IMR-90 (cell line): ENCODE results near the gene KIF3B. TPM values are rescaled to one million over a fixed set of nuclear protein-coding genes. Genes with fewer than 3 reads are reported as not detected.

Source experiments
- ATAC-seq: fragments of 200-7000 bp; cut with Tn5 transposase; 2 replicates; pipeline ENCODE4 v1.9.1; 2020; ENCODE audit warnings: low read depth, mild to moderate bottlenecking, moderate library complexity
- BruUV-seq: library from RNA; stranded (reverse); fragments of 400-500 nt; replicated peaks from 2 replicates; lab custom pipeline; 2021; lab: Mats Ljungman, UMichigan
- CTCF ChIA-PET: fragments of 300-600 bp; formaldehyde crosslinking; extraction: SDS; loops from one replicate; lab custom pipeline; 2021; ENCODE audit warnings: antibody characterized with exemption; lab: Yijun Ruan, JAX
- POLR2A ChIA-PET: fragments of 300-600 bp; sonication (Branson Sonifier 250); formaldehyde crosslinking; loops from one replicate; lab custom pipeline; 2022; ENCODE audit warnings: antibody characterized with exemption; ENCODE audit not compliant: unreplicated experiment; lab: Charles Lee
- DNase-seq: peaks from one replicate; pipeline ENCODE4 v3.0.0; 2013
- H2AFZ ChIP-seq: replicated peaks from 2 replicates; pipeline ENCODE3; 2013; ENCODE audit warnings: low read length, mild to moderate bottlenecking; ENCODE audit not compliant: poor library complexity
- H2AK5ac ChIP-seq: 2 replicates; pipeline ENCODE4 v1.6.1; 2013; ENCODE audit warnings: low read depth, low read length, inconsistent platforms
- H2AK9ac ChIP-seq: replicated peaks from 2 replicates; pipeline ENCODE3; 2013; ENCODE audit warnings: mild to moderate bottlenecking, low read depth, low read length, moderate library complexity; ENCODE audit not compliant: poor library complexity
- H2BK120ac ChIP-seq: 2 replicates; pipeline ENCODE4 v1.6.1; 2013; ENCODE audit warnings: low read depth, low read length, inconsistent platforms
- H2BK15ac ChIP-seq: 3 replicates; pipeline ENCODE4 v1.6.1; 2013; ENCODE audit warnings: low read depth, low read length, inconsistent platforms
- H2BK20ac ChIP-seq: 2 replicates; pipeline ENCODE4 v1.6.1; 2013; ENCODE audit warnings: low read depth, mild to moderate bottlenecking, inconsistent platforms, low read length, moderate library complexity
- H2BK5ac ChIP-seq: 2 replicates; pipeline ENCODE4 v1.6.1; 2013; ENCODE audit warnings: mild to moderate bottlenecking, low read depth, low read length, inconsistent platforms; ENCODE audit not compliant: poor library complexity, severe bottlenecking
- H3K14ac ChIP-seq: replicated peaks from 2 replicates; pipeline ENCODE4 v1.6.1; 2013; ENCODE audit warnings: low read depth, low read length, inconsistent platforms
- H3K18ac ChIP-seq: 2 replicates; pipeline ENCODE4 v1.6.1; 2013; ENCODE audit warnings: low read depth, low read length, control low read depth
- H3K23ac ChIP-seq: 2 replicates; pipeline ENCODE4 v1.6.1; 2013; ENCODE audit warnings: low read depth, low read length, inconsistent platforms
- H3K27ac ChIP-seq: 2 replicates; pipeline ENCODE4 v1.5.1; 2013; ENCODE audit warnings: mild to moderate bottlenecking, control low read depth, low read length; ENCODE audit not compliant: insufficient read depth
- H3K27me3 ChIP-seq: 2 replicates; pipeline ENCODE4 v1.6.1; 2013; ENCODE audit warnings: low read length; ENCODE audit not compliant: control insufficient read depth, insufficient read depth
- H3K36me3 ChIP-seq: 2 replicates; pipeline ENCODE4 v1.6.1; 2013; ENCODE audit warnings: low read length, mixed read lengths; ENCODE audit not compliant: control insufficient read depth, insufficient read depth
- H3K4ac ChIP-seq: 2 replicates; pipeline ENCODE4 v1.6.1; 2013; ENCODE audit warnings: low read depth, low read length, inconsistent platforms
- H3K4me1 ChIP-seq: 2 replicates; pipeline ENCODE4 v1.6.1; 2013; ENCODE audit warnings: low read length, mixed read lengths; ENCODE audit not compliant: control insufficient read depth, insufficient read depth
- H3K4me2 ChIP-seq: 2 replicates; pipeline ENCODE4 v1.6.1; 2013; ENCODE audit warnings: low read depth, mild to moderate bottlenecking, control low read depth, low read length, moderate library complexity
- H3K4me3 ChIP-seq: 2 replicates; pipeline ENCODE4 v1.5.1; 2013; ENCODE audit warnings: low read depth, mild to moderate bottlenecking, control low read depth, low read length, moderate library complexity; ENCODE audit not compliant: insufficient read depth
- H3K56ac ChIP-seq: 2 replicates; pipeline ENCODE4 v1.6.1; 2013; ENCODE audit warnings: low read length, inconsistent platforms; ENCODE audit not compliant: insufficient read depth; ENCODE audit errors: extremely low read depth
- H3K79me1 ChIP-seq, 2 experiments: 2 replicates each; pipeline ENCODE4 v1.6.1; 2013; ENCODE audit warnings: low read length in 2 of 2, inconsistent platforms in 1 of 2, low read depth in 1 of 2
- H3K9ac ChIP-seq: 2 replicates; pipeline ENCODE4 v1.6.1; 2013; ENCODE audit warnings: low read depth, low read length, control low read depth
- H3K9me1 ChIP-seq: 2 replicates; pipeline ENCODE4 v1.6.1; 2013; ENCODE audit warnings: low read length, inconsistent platforms; ENCODE audit not compliant: insufficient read depth
- H3K9me3 ChIP-seq: 2 replicates; pipeline ENCODE4 v1.6.1; 2013; ENCODE audit warnings: low read length; ENCODE audit not compliant: control insufficient read depth, insufficient read depth
- H4K20me1 ChIP-seq: 2 replicates; pipeline ENCODE4 v1.6.1; 2013; ENCODE audit warnings: low read length, inconsistent platforms; ENCODE audit not compliant: insufficient read depth
- H4K5ac ChIP-seq: 2 replicates; pipeline ENCODE4 v1.6.1; 2013; ENCODE audit warnings: mild to moderate bottlenecking, low read depth, low read length, control low read depth
- H4K8ac ChIP-seq, 2 experiments: 2 replicates each; pipeline ENCODE4 v1.6.1; 2013; ENCODE audit warnings: low read depth in 2 of 2, low read length in 2 of 2, control low read depth in 1 of 2, inconsistent platforms in 1 of 2
- H4K91ac ChIP-seq: 2 replicates; pipeline ENCODE4 v1.6.1; 2013; ENCODE audit warnings: low read depth, low read length, inconsistent platforms; ENCODE audit not compliant: insufficient read depth
- BHLHE40 ChIP-seq: fragments of 150-350 bp; IDR thresholded peaks from 2 replicates; pipeline ENCODE4 v1.6.1; 2016; ENCODE audit warnings: mild to moderate bottlenecking, low read depth, low read length
- CEBPB ChIP-seq: IDR thresholded peaks from 2 replicates; pipeline ENCODE4 v1.6.1; 2012; ENCODE audit warnings: low read depth, low read length, improper control_type of control experiment
- CHD1 ChIP-seq: IDR thresholded peaks from 2 replicates; pipeline ENCODE4 v1.6.1; 2012; ENCODE audit warnings: low read depth, low read length, improper control_type of control experiment
- CTCF ChIP-seq: conservative IDR thresholded peaks from 2 replicates; pipeline ENCODE4 v1.5.1; 2012; ENCODE audit warnings: mild to moderate bottlenecking, low read depth, low read length, improper control_type of control experiment
- ELK1 ChIP-seq: fragments of 150-350 bp; IDR thresholded peaks from 2 replicates; pipeline ENCODE4 v1.6.1; 2016; ENCODE audit warnings: low read depth, mild to moderate bottlenecking, low read length, moderate library complexity, borderline replicate concordance
- FOS ChIP-seq: fragments of 150-350 bp; IDR thresholded peaks from 2 replicates; pipeline ENCODE4 v1.6.1; 2016; ENCODE audit warnings: low read depth, low read length
- MAFK ChIP-seq: IDR thresholded peaks from 2 replicates; pipeline ENCODE4 v1.6.1; 2012; ENCODE audit warnings: low read depth, low read length, improper control_type of control experiment
- MAZ ChIP-seq: IDR thresholded peaks from 2 replicates; pipeline ENCODE4 v1.6.1; 2012; ENCODE audit warnings: low read depth, mild to moderate bottlenecking, low read length, improper control_type of control experiment, moderate library complexity, borderline replicate concordance
- MXI1 ChIP-seq: IDR thresholded peaks from 2 replicates; pipeline ENCODE4 v1.6.1; 2012; ENCODE audit warnings: low read depth, mild to moderate bottlenecking, low read length, moderate library complexity, borderline replicate concordance
- NFE2L2 ChIP-seq: fragments of 150-350 bp; IDR thresholded peaks from 2 replicates; pipeline ENCODE4 v1.6.1; 2016; ENCODE audit warnings: low read depth, mild to moderate bottlenecking, low read length
- POLR2A ChIP-seq: IDR thresholded peaks from 2 replicates; pipeline ENCODE4 v1.6.1; 2012; ENCODE audit warnings: mild to moderate bottlenecking, low read depth, low read length
- RAD21 ChIP-seq: IDR thresholded peaks from 2 replicates; pipeline ENCODE4 v1.6.1; 2012; ENCODE audit warnings: low read length, improper control_type of control experiment
- RCOR1 ChIP-seq: IDR thresholded peaks from 2 replicates; pipeline ENCODE4 v1.6.1; 2012; ENCODE audit warnings: mild to moderate bottlenecking, low read length, improper control_type of control experiment; ENCODE audit not compliant: insufficient replicate concordance
- RFX5 ChIP-seq: IDR thresholded peaks from 2 replicates; pipeline ENCODE4 v1.8.0; 2012; ENCODE audit warnings: low read depth, mild to moderate bottlenecking, low read length, moderate library complexity
- SMC3 ChIP-seq: fragments of 150-350 bp; IDR thresholded peaks from 2 replicates; pipeline ENCODE4 v1.6.1; 2016; ENCODE audit warnings: low read depth, mild to moderate bottlenecking, antibody characterized with exemption, low read length, moderate library complexity
- USF2 ChIP-seq: fragments of 150-350 bp; IDR thresholded peaks from 2 replicates; pipeline ENCODE4 v1.6.1; 2017; ENCODE audit warnings: mild to moderate bottlenecking, antibody characterized with exemption, low read length, low read depth
- WGBS, 2 experiments: methylation state at CpG; one replicate each; pipeline versions ENCODE4 v1.1.5 to v1.1.7; 2013; ENCODE audit warnings: missing lambda C conversion rate in 2 of 2; ENCODE audit not compliant: insufficient read length in 1 of 2; ENCODE audit errors: extremely low coverage in 2 of 2; 5-methylcytosine and 5-hydroxymethylcytosine counted together
- dilution Hi-C: fragments of 300-500 bp; cut with HindIII; formaldehyde crosslinking; loops from one replicate; pipeline ENCODE4 v1.14.3; 2018; ENCODE audit warnings: low sequenced_read_pairs; ENCODE audit not compliant: unreplicated experiment
- in situ Hi-C: fragments of 300-500 bp; cut with MboI; formaldehyde crosslinking; loops from 3 replicates; pipeline ENCODE4 v1.14.3; 2019; ENCODE audit warnings: low sequenced_read_pairs, inconsistent platforms, mixed read lengths
- intact Hi-C: fragments of 100-400 bp; cut with micrococcal nuclease; formaldehyde crosslinking; loops from 2 replicates; pipeline ENCODE4 v1.10.0; 2022
- polyA plus RNA-seq, 3 experiments: library from polyadenylated mRNA; depleted of rRNA; stranded (reverse); fragments of >200 nt; gene quantifications; 2 replicates each; pipeline ENCODE4 v1.2.3, GENCODE V29; 2012; ENCODE audit warnings: low replicate concordance in 1 of 3
- total RNA-seq: library from RNA; depleted of rRNA; stranded (reverse); fragments of >200 nt; gene quantifications from 2 replicates; pipeline ENCODE4 v1.2.3, GENCODE V29; 2012

KIF3B gene
- total and polyA plus RNA-seq, 2 of the 4 experiments (the other 2 are of a cell fraction) = 17.1 to 28.1 TPM

- no TSS peak for BruUV-seq
- in situ Hi-C loops = no loop called here
These were observed 37.2 kb upstream of the KIF3B start for GRCh38 chr20:32240205-32240604.

More at GRCh38 chr20:32240205-32240604, 37.2 kb upstream of the KIF3B start:
- no peak overlapping the region for H4K91ac ChIP-seq
- H2BK15ac ChIP-seq = no peak overlapping the region
- dilution Hi-C loops = no loop called here
- CTCF ChIA-PET = no interaction called here
- H2AK5ac ChIP-seq = no peak overlapping the region
- H3K4me2 ChIP-seq = no peak overlapping the region
- H2BK20ac ChIP-seq = no peak overlapping the region
- no peak overlapping the region for H3K9ac ChIP-seq
- H4K20me1 ChIP-seq = no peaks in the 10 kb centered on the region
- no peak overlapping the region for H4K8ac ChIP-seq
- H3K27ac ChIP-seq = no peak overlapping the region
- DNase-seq = no peak
- no peak overlapping the region for H2BK120ac ChIP-seq
- H2AFZ ChIP-seq = no peak overlapping the region
- H3K9me1 ChIP-seq = no peaks in the 10 kb centered on the region
- no peaks in the 10 kb centered on the region for H3K9me3 ChIP-seq
- no peak overlapping the region for H3K4ac ChIP-seq
- no peak overlapping the region for H3K4me3 ChIP-seq
- no CpG with 5 or more reads among the region's 1 CpG for WGBS, 2 experiments
- no peaks in the 10 kb centered on the region for H3K79me1 ChIP-seq
- no peak overlapping the region for H4K5ac ChIP-seq
- H3K36me3 ChIP-seq = peaks cover 7% of the 10 kb centered on the region
- no peak for TF ChIP-seq MAZ
- no peak for TF ChIP-seq MXI1
- no peak for TF ChIP-seq ELK1
- TF ChIP-seq MAFK = no peak
- no peak for TF ChIP-seq RAD21
- no peak for TF ChIP-seq BHLHE40
- no peak for TF ChIP-seq CEBPB
- no peak for TF ChIP-seq SMC3
- no peak for TF ChIP-seq RFX5
- TF ChIP-seq POLR2A = no peak
- TF ChIP-seq NFE2L2 = no peak
- no peak for TF ChIP-seq FOS
- no peak for TF ChIP-seq RCOR1
- no peak for TF ChIP-seq CTCF
- no peak for TF ChIP-seq CHD1
- no peak for TF ChIP-seq USF2
- no peak overlapping the region for H3K14ac ChIP-seq
- H3K56ac ChIP-seq = no peak overlapping the region
- H2AK9ac ChIP-seq = no peak overlapping the region
- intact Hi-C loops = no loop called here
- ATAC-seq = no peak
- H2BK5ac ChIP-seq = no peak overlapping the region
- no peak overlapping the region for H3K18ac ChIP-seq
- peaks cover 7% of the 10 kb centered on the region; the same call in 1 of the 2 replicates for H3K4me1 ChIP-seq
- no peaks in the 10 kb centered on the region for H3K27me3 ChIP-seq
- POLR2A ChIA-PET = no interaction called here
- H3K23ac ChIP-seq = no peak overlapping the region
